Stomach (tissue), 9 donors: ENCODE measurements around the gene PDSS2. TPM values are rescaled to one million over a fixed set of nuclear protein-coding genes. Genes with fewer than 3 reads are reported as not detected.
"Not testable (repeated sequence)": the region's sequence is repeated elsewhere in the genome, so short reads cannot be mapped to it uniquely, and the experiment has no call there.

Source experiments
- DNase-seq, 2 donors: peaks; one replicate each; pipeline versions ENCODE4 v3.0.0 to v3.0.0-alpha.2; 2013 to 2019
- H3K27ac ChIP-seq, 5 donors: fragments of 200-600 bp in 4 of 5; sonication (generic) in 4 of 5; one replicate each; pipeline ENCODE4 v1.5.1; 2013 to 2019; ENCODE audit warnings: mild to moderate bottlenecking in 1 of 5, moderate library complexity in 1 of 5
- H3K27me3 ChIP-seq, 3 donors: fragments of 200-600 bp; sonication (generic); one replicate each; pipeline ENCODE4 v1.5.1; 2017 to 2019; ENCODE audit warnings: mixed run types in 1 of 3
- H3K36me3 ChIP-seq, 4 donors: fragments of 200-600 bp; sonication (generic); 1 replicate in 3 of 4; 2 replicates in 1 of 4; pipeline ENCODE4 v1.5.1; 2016 to 2019
- H3K4me1 ChIP-seq, 4 donors: fragments of 200-600 bp; sonication (generic); one replicate each; pipeline ENCODE4 v1.5.1; 2016 to 2019
- H3K4me3 ChIP-seq, 4 donors: fragments of 200-600 bp; sonication (generic) in 3 of 4; one replicate each; pipeline ENCODE4 v1.5.1; 2016 to 2019; ENCODE audit warnings: mild to moderate bottlenecking in 1 of 4
- H3K9me3 ChIP-seq, 4 donors: fragments of 200-600 bp; sonication (generic); one replicate each; pipeline ENCODE4 v1.5.1; 2016 to 2019
- CTCF ChIP-seq, 7 experiments: fragments of 450-650 bp in 4 of 7; fragments of 200-600 bp in 3 of 7; sonication (generic) in 3 of 7; IDR thresholded peaks; one replicate each; pipeline ENCODE4 v1.5.1; 2016 to 2019; ENCODE audit warnings: antibody characterized with exemption in 7 of 7, control low read depth in 2 of 7, mild to moderate bottlenecking in 1 of 7
- EP300 ChIP-seq: sonication (generic); formaldehyde crosslinking; IDR thresholded peaks from one replicate; pipeline ENCODE4 v1.6.1; 2017; ENCODE audit warnings: antibody characterized with exemption
- POLR2A ChIP-seq, 4 donors: fragments of 450-650 bp; IDR thresholded peaks; one replicate each; pipeline ENCODE4 v1.6.1; 2016; ENCODE audit warnings: antibody characterized with exemption in 4 of 4, control low read depth in 2 of 4, mild to moderate bottlenecking in 1 of 4, moderate library complexity in 1 of 4
- POLR2AphosphoS5 ChIP-seq, 3 donors: sonication (generic); formaldehyde crosslinking; IDR thresholded peaks; one replicate each; pipeline ENCODE4 v1.6.1; 2016; ENCODE audit warnings: antibody characterized with exemption in 3 of 3
- WGBS, 5 donors: extraction: QIAGEN DNeasy Blood & Tissue Kit in 3 of 5; methylation state at CpG; one replicate each; pipeline versions ENCODE4 v1.1.5 to v1.1.7; 2013 to 2018; 5-methylcytosine and 5-hydroxymethylcytosine counted together
- intact Hi-C: fragments of 100-400 bp; cut with DNase I; formaldehyde crosslinking; loops from one replicate; pipeline ENCODE4 v1.15.1; 2023; ENCODE audit warnings: low total_unique reads
- polyA plus RNA-seq, 3 donors: library from polyadenylated mRNA; stranded (reverse); fragments of 200-250 nt; gene quantifications; one replicate each; pipeline ENCODE4 v1.2.3, GENCODE V29; 2013
- total RNA-seq, 5 donors: library from RNA; depleted of rRNA; stranded (reverse); fragments of >200 nt; gene quantifications; one replicate each; pipeline versions ENCODE4 v1.1.0 to v1.2.3, GENCODE V29; 2014 to 2016
- donor health status: healthy with polysubstance abuse.
- donor health status: Bipolar disorder and iron deficiency.
- donor health status: healthy.

Gene PDSS2
- total and polyA plus RNA-seq, 8 donors, result 4.5 to 26.1 (median 9.8) TPM; not detected in 1

DNA sequence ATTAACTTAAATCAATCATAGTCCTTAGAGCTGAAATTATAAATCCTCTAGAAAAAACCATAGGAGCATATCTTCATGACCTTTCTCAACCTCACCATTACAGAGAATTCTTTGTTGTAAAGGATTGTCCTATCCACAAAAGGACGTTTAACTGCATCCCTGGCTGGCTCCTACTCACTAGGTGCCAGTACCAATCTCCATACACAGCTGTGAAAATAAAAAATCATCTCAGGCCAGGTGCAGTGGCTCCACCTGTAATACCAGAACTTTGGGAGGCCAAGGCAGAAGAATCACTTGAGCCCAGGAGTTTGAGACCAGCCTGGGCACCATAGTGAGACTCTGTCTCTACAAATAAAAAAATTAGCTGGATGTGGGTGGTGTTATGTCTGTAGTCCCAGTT lies 89.9 kb downstream of the PDSS2 start:
- 29 to 50% (median 39%) methylated on average over 1 of the region's 1 CpG for WGBS, 5 donors
- TF ChIP-seq EP300 (no peak), POLR2AphosphoS5 (IDR thresholded peaks at IDR 0.05) (no peak), CTCF (IDR thresholded peaks at IDR 0.05) (no peak), POLR2A (IDR thresholded peaks at IDR 0.05) (no peak)
- intact Hi-C loops, result no loop called here
- no peaks in the 10 kb centered on the region for H3K36me3 ChIP-seq
- H3K4me1 ChIP-seq, result peaks cover 0 to 7% (median 3%) of the 10 kb centered on the region in 4 donors
- H3K9me3 ChIP-seq, result no peaks in the 10 kb centered on the region
- DNase-seq, result no peak
- no peak overlapping the region for H3K27ac ChIP-seq
- no peak overlapping the region for H3K4me3 ChIP-seq
- no peaks in the 10 kb centered on the region for H3K27me3 ChIP-seq

DNA sequence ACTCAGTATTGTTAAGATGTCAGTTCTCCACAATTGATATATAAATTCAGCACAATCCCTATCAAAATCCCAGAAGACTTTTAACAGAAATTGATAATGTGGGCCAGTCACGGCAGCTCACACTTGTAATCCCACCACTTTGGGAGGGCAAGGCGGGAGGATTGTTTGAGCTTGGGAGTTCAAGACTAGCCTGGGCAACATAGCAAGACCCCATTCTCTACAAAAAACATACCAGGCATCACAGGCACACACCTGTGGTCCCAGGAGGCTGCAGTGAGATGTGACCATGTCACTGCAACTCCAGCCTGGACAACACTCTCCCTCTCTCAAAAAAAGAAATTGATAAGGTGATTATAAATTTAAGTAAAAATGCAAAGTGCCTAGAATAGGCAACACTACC lies 90.9 kb downstream of the PDSS2 start:
- DNase-seq, result no peak
- no peak overlapping the region for H3K27ac ChIP-seq
- peaks cover 0 to 7% (median 1%) of the 10 kb centered on the region in 4 donors for H3K4me1 ChIP-seq
- intact Hi-C loops, result no loop called here
- WGBS, 5 donors, result 94 to 100% (median 97%) methylated on average over 2 of the region's 2 CpGs
- H3K27me3 ChIP-seq, result no peaks in the 10 kb centered on the region
- peaks cover 0 to 6% (median 0%) of the 10 kb centered on the region in 4 donors for H3K36me3 ChIP-seq
- TF ChIP-seq POLR2AphosphoS5 (IDR thresholded peaks at IDR 0.05) (no peak), POLR2A (IDR thresholded peaks at IDR 0.05) (no peak), EP300 (no peak), CTCF (IDR thresholded peaks at IDR 0.05) (no peak)
- no peak overlapping the region for H3K4me3 ChIP-seq
- peaks cover 0 to under 1% (median under 1%) of the 10 kb centered on the region in 4 donors for H3K9me3 ChIP-seq

DNA sequence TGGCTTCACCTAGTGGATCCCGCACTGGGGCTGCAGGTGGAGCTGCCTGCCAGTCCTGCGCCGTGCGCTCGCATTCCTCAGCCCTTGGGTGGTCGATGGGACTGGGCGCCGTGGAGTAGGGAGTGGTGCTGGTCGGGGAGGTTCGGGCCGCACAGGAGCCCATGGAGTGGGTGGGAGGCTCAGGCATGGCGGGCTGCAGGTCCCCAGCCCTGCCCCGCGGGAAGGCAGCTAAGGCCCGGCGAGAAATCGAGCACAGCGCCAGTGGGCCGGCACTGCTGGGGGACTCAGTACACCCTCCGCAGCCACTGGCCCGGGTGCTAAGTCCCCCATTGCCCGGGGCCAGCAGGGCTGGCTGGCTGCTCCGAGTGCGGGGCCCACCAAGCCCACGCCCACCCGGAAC lies 95.2 kb downstream of the PDSS2 start:
- H3K27me3 ChIP-seq, H3K27ac ChIP-seq, H3K4me3 ChIP-seq, intact Hi-C loops, DNase-seq, H3K9me3 ChIP-seq: not testable (repeated sequence)
- WGBS, 5 donors, result 95 to 100% (median 98%) methylated on average over 11 to 23 of the region's 26 CpGs
- H3K4me1 ChIP-seq, result peaks cover 0 to 14% (median 0%) of the 10 kb centered on the region in 4 donors
- peaks cover 0 to 19% (median 3%) of the 10 kb centered on the region in 4 donors for H3K36me3 ChIP-seq

- Histone ChIP-seq H3K4me3 (no peak overlapping the region), H3K4me1 (peaks cover 0 to 14% (median 0%) of the 10 kb centered on the region in 4 donors), H3K36me3 (peaks cover 0 to 19% (median 3%) of the 10 kb centered on the region in 4 donors), H3K9me3 (peaks cover 0 to 9% (median 4%) of the 10 kb centered on the region in 4 donors), H3K27me3 (no peaks in the 10 kb centered on the region), H3K27ac (no peak overlapping the region)
- intact Hi-C loops, result no loop called here
- DNase-seq, result no peak
- 71 to 78% (median 75%) methylated on average over 5 of the region's 5 CpGs for WGBS, 5 donors
- TF ChIP-seq CTCF (IDR thresholded peaks at IDR 0.05) (no peak), EP300 (no peak), POLR2A (IDR thresholded peaks at IDR 0.05) (no peak), POLR2AphosphoS5 (IDR thresholded peaks at IDR 0.05) (no peak)
Measured at GRCh38 chr6:107361753-107362604, 97.4 kb downstream of the PDSS2 start.

DNA sequence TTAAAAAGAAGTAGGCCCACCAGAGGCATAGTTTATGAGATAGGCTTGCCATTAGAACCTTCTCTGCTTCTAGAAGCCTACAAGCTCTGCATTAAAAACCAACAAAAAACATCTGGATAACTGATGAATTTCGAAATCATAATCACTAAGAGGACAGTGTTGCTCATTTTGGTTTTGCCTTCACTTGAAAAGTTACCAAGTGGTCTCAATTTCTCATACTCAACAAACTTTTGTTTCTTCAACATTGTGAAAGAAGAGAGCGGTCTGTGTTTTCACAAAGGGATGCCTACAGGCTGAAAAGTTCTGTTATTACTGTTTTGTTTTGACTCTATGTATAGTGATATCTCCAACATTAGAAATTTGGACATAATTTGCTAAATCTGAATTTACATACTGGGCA lies 98.9 kb downstream of the PDSS2 start:
- H3K27me3 ChIP-seq, result no peaks in the 10 kb centered on the region
- H3K36me3 ChIP-seq, result peaks cover 0 to 19% (median 3%) of the 10 kb centered on the region in 4 donors
- peaks cover 0 to 8% (median 0%) of the 10 kb centered on the region in 4 donors for H3K4me1 ChIP-seq
- intact Hi-C loops, result no loop called here
- WGBS, 5 donors, result 83 to 94% (median 93%) methylated on average over 2 of the region's 2 CpGs
- H3K4me3 ChIP-seq, result no peak overlapping the region
- no peak overlapping the region for H3K27ac ChIP-seq
- DNase-seq, result no peak
- TF ChIP-seq EP300 (no peak), CTCF (IDR thresholded peaks at IDR 0.05) (no peak), POLR2AphosphoS5 (IDR thresholded peaks at IDR 0.05) (no peak), POLR2A (IDR thresholded peaks at IDR 0.05) (no peak)
- H3K9me3 ChIP-seq, result peaks cover 0 to 9% (median 4%) of the 10 kb centered on the region in 4 donors
